Measurements from ENCODE around the gene BTBD17. TPM values are rescaled to one million over a fixed set of nuclear protein-coding genes. Genes with fewer than 3 reads are reported as not detected.

BTBD17 gene
- total and polyA plus RNA-seq, 10 of the 15 experiments (the other 5 are each of a cell fraction or from before 2014, with no cell fraction given) = not detected

GRCh38 chr17:74380086-74380958 is 18.7 kb upstream of the BTBD17 start:
- BruUV-seq (replicated peaks) = no TSS peak
- in situ Hi-C loops (cut with MboI) = no loop called here
- Histone ChIP-seq H3K9ac (ENCODE audit: control insufficient read depth, insufficient read depth, low read length) (no peak overlapping the region), H3K27me3 (replicated peaks in 1 of 2; ENCODE audit: control insufficient read depth in 2 of 2, insufficient read depth in 2 of 2, low read length in 1 of 2) (no peaks in the 10 kb centered on the region), H3K79me2 (ENCODE audit: control insufficient read depth, insufficient read depth, low read length) (no peaks in the 10 kb centered on the region), H3K27ac (ENCODE audit: control insufficient read depth, insufficient read depth) (no peak overlapping the region), H3K4me3 (no peak overlapping the region), H3K9me3 (replicated peaks; ENCODE audit: control insufficient read depth, insufficient read depth, low read length) (no peaks in the 10 kb centered on the region), H4K20me1 (ENCODE audit: control insufficient read depth, insufficient read depth) (no peaks in the 10 kb centered on the region), H3K36me3 (ENCODE audit: control insufficient read depth in 2 of 2, insufficient read depth in 2 of 2, low read length in 1 of 2) (no peaks in the 10 kb centered on the region), H2AFZ (ENCODE audit: control insufficient read depth, low read depth, low read length) (no peak overlapping the region), H3K4me1 (ENCODE audit: control insufficient read depth, insufficient read depth, low read length) (no peaks in the 10 kb centered on the region), H3K4me2 (ENCODE audit: control insufficient read depth, insufficient read depth) (no peak overlapping the region)
- ChIA-PET SMC1A (ENCODE audit: uncharacterized antibody, unreplicated experiment) (interaction anchor here (1.1 to 4.5 kb wide), 15 partner anchors 9 to 151 kb away, joined by 3 to 39 read pairs (median 6); partner anchors contain the start of genes CD300LB and GPR142), CTCF (interaction anchor here (0.7 to 11.5 kb wide), 19 partner anchors 11 to 244 kb away, joined by 3 to 314 read pairs (median 7); partner anchors contain the start of genes CD300LB and GPR142), RAD21 (ENCODE audit: unreplicated experiment) (interaction anchor here (0.8 to 3.8 kb wide), 12 partner anchors 11 to 154 kb away, joined by 3 to 45 read pairs (median 8); partner anchors contain the start of genes CD300LB and GPR142), POLR2A (interaction anchor here (0.5 to 1.7 kb wide), 4 partner anchors 31 to 115 kb away, joined by 3 to 10 read pairs (median 4); no protein-coding TSS in a partner anchor)
- WGBS (ENCODE audit: insufficient coverage, insufficient replicate concordance, low lambda C conversion rate, missing lambda C conversion rate) = 19% methylated on average over 11 of the region's 17 CpGs
- intact Hi-C loops (cut with micrococcal nuclease; ENCODE audit: unreplicated experiment) = no loop called here
- peak in 2 of 3 experiments; percentile 12 to 34; a peak in 2 of 6 replicates for TF ChIP-seq CTCF (IDR thresholded peaks at IDR 0.05 in 2 of 3, conservative IDR thresholded peaks at IDR 0.05 in 1 of 3; ENCODE audit: control insufficient read depth in 2 of 3, extremely low read depth in 1 of 3, insufficient read depth in 1 of 3, low read depth in 3 of 3, low read length in 3 of 3)
- TF ChIP-seq SMC3 (IDR thresholded peaks at IDR 0.05; ENCODE audit: borderline replicate concordance, low read length) = 0 out of 2 replicates have a peak, but pooled peaks have one; percentile 5
- no peak for TF ChIP-seq FOXK2 (IDR thresholded peaks at IDR 0.05)
- TF ChIP-seq REST (IDR thresholded peaks at IDR 0.05; ENCODE audit: low read depth, low read length) = no peak
- TF ChIP-seq ELK1 (IDR thresholded peaks at IDR 0.05; ENCODE audit: low read depth, low read length) = no peak
- ATAC-seq = peak; percentile 11; the same call in 1 of the 3 replicates
- DNase-seq (ENCODE audit: low read depth, low spot score) = no peak
- no peak for FAIRE-seq

Data from GM12878 (cell line).